H1 (cell line): ENCODE measurements around the gene XYLB. TPM values are rescaled to one million over a fixed set of nuclear protein-coding genes. Genes with fewer than 3 reads are reported as not detected.

Experiments used
- CTCF ChIA-PET: fragments of 300-600 bp; sonication (Branson Sonifier 250); formaldehyde crosslinking; loops from one replicate; lab custom pipeline; 2021; ENCODE audit not compliant: partially characterized antibody; lab: Charles Lee
- POLR2A ChIA-PET: fragments of 300-600 bp; sonication (Branson Sonifier 250); formaldehyde crosslinking; loops from one replicate; lab custom pipeline; 2021; ENCODE audit warnings: inconsistent platforms; ENCODE audit not compliant: partially characterized antibody; lab: Charles Lee
- DNase-seq, 2 experiments: peaks; one replicate each; pipeline versions ENCODE4 v3.0.0 to v3.0.0-alpha.2; 2010 to 2022; ENCODE audit warnings: low spot score in 2 of 2, low read depth in 1 of 2, mixed read lengths in 1 of 2
- FAIRE-seq: peaks from 2 replicates; lab custom pipeline; 2011; peaks lifted over from hg19 to GRCh38; lab: Jason Lieb, UNC
- H2AFZ ChIP-seq: 2 replicates; pipeline ENCODE4 v1.8.1; 2012; ENCODE audit warnings: low read length, inconsistent platforms
- H2AK5ac ChIP-seq: 2 replicates; pipeline ENCODE4 v1.6.1; 2013; ENCODE audit warnings: low read depth, low read length
- H2BK120ac ChIP-seq: replicated peaks from 2 replicates; pipeline ENCODE3; 2013; ENCODE audit warnings: low read depth, low read length, inconsistent platforms
- H2BK12ac ChIP-seq: 2 replicates; pipeline ENCODE4 v1.6.1; 2013; ENCODE audit warnings: low read depth, low read length
- H2BK15ac ChIP-seq: 2 replicates; pipeline ENCODE4 v1.6.1; 2013; ENCODE audit warnings: low read length
- H2BK20ac ChIP-seq: 2 replicates; pipeline ENCODE4 v1.6.1; 2013; ENCODE audit warnings: low read length
- H2BK5ac ChIP-seq: 2 replicates; pipeline ENCODE4 v1.6.1; 2013; ENCODE audit warnings: low read depth, low read length
- H3K14ac ChIP-seq: 2 replicates; pipeline ENCODE4 v1.6.1; 2013; ENCODE audit warnings: inconsistent platforms; ENCODE audit not compliant: insufficient read length
- H3K18ac ChIP-seq: 2 replicates; pipeline ENCODE4 v1.6.1; 2013; ENCODE audit warnings: low read length; ENCODE audit errors: extremely low read depth
- H3K23ac ChIP-seq: 2 replicates; pipeline ENCODE4 v1.6.1; 2013; ENCODE audit warnings: inconsistent platforms; ENCODE audit not compliant: insufficient read length
- H3K23me2 ChIP-seq: 2 replicates; pipeline ENCODE4 v1.6.1; 2013; ENCODE audit warnings: low read depth, low read length
- H3K27ac ChIP-seq: 2 replicates; pipeline ENCODE4 v1.6.1; 2011; ENCODE audit warnings: low read depth, low read length, inconsistent platforms
- H3K27me3 ChIP-seq, 4 experiments: replicated peaks in 1 of 4; 1 replicate in 1 of 4; 2 replicates in 3 of 4; pipeline versions ENCODE4 v1.6.1 to v1.8.1; 2011 to 2013; ENCODE audit warnings: low read length in 3 of 4, mild to moderate bottlenecking in 3 of 4, inconsistent platforms in 2 of 4, mixed read lengths in 2 of 4, moderate library complexity in 1 of 4; ENCODE audit not compliant: control insufficient read depth in 3 of 4, insufficient read depth in 3 of 4; ENCODE audit errors: extremely low read depth in 1 of 4
- H3K36me3 ChIP-seq, 4 experiments: 2 replicates each; pipeline versions ENCODE4 v1.6.1 to v1.8.1; 2011 to 2013; ENCODE audit warnings: mild to moderate bottlenecking in 4 of 4, low read length in 3 of 4, moderate library complexity in 2 of 4, control low read depth in 1 of 4, inconsistent platforms in 1 of 4; ENCODE audit not compliant: insufficient read depth in 4 of 4, control insufficient read depth in 2 of 4
- H3K4ac ChIP-seq: replicated peaks from 2 replicates; pipeline ENCODE3; 2013; ENCODE audit warnings: low read length, low read depth, mixed read lengths, inconsistent platforms; ENCODE audit not compliant: insufficient read length
- H3K4me1 ChIP-seq, 4 experiments: replicated peaks in 1 of 4; 1 replicate in 1 of 4; 2 replicates in 3 of 4; pipeline versions ENCODE4 v1.6.1 to v1.8.1; 2011 to 2013; ENCODE audit warnings: low read length in 3 of 4, inconsistent platforms in 2 of 4, mixed read lengths in 1 of 4; ENCODE audit not compliant: insufficient read depth in 4 of 4, control insufficient read depth in 3 of 4
- H3K4me2 ChIP-seq, 2 experiments: 2 replicates each; pipeline versions ENCODE4 v1.6.1 to v1.8.1; 2011 to 2013; ENCODE audit warnings: low read depth in 2 of 2, low read length in 2 of 2, control low read depth in 1 of 2, inconsistent platforms in 1 of 2, mild to moderate bottlenecking in 1 of 2; ENCODE audit not compliant: insufficient read depth in 1 of 2
- H3K4me3 ChIP-seq, 4 experiments: fragments of 200-600, 300-600 bp in 1 of 4; sonication (generic), shearing (Covaris generic), sonication (Bioruptor Twin) in 1 of 4; 2 replicates each; pipeline versions ENCODE4 v1.5.1 to v1.8.1; 2011 to 2016; ENCODE audit warnings: low read length in 4 of 4, low read depth in 3 of 4, control low read depth in 2 of 4, inconsistent platforms in 2 of 4, mild to moderate bottlenecking in 2 of 4, mixed read lengths in 1 of 4, moderate library complexity in 1 of 4; ENCODE audit not compliant: insufficient read depth in 2 of 4; ENCODE audit errors: extremely low read depth in 1 of 4
- H3K56ac ChIP-seq: replicated peaks from 2 replicates; pipeline ENCODE3; 2013; ENCODE audit warnings: low read depth, mild to moderate bottlenecking, mixed read lengths, low read length, inconsistent platforms; ENCODE audit not compliant: insufficient read length
- H3K79me1 ChIP-seq: 2 replicates; pipeline ENCODE4 v1.6.1; 2013; ENCODE audit warnings: low read depth, low read length, control low read depth
- H3K79me2 ChIP-seq, 2 experiments: 2 replicates each; pipeline versions ENCODE4 v1.6.1 to v1.8.1; 2012 to 2013; ENCODE audit warnings: low read length in 2 of 2, mild to moderate bottlenecking in 2 of 2, inconsistent platforms in 1 of 2; ENCODE audit not compliant: insufficient read depth in 2 of 2, control insufficient read depth in 1 of 2
- H3K9ac ChIP-seq, 4 experiments: replicated peaks in 1 of 4; 1 replicate in 1 of 4; 2 replicates in 3 of 4; pipeline versions ENCODE4 v1.6.1 to v1.8.1; 2011 to 2013; ENCODE audit warnings: low read depth in 3 of 4, low read length in 3 of 4, control low read depth in 2 of 4, mild to moderate bottlenecking in 2 of 4, moderate library complexity in 2 of 4, inconsistent platforms in 1 of 4; ENCODE audit errors: extremely low read depth in 1 of 4
- H3K9me3 ChIP-seq, 2 experiments: 2 replicates each; pipeline versions ENCODE4 v1.6.1 to v1.8.1; 2012 to 2013; ENCODE audit warnings: mild to moderate bottlenecking in 2 of 2, moderate library complexity in 2 of 2, control low read depth in 1 of 2, inconsistent platforms in 1 of 2, low read depth in 1 of 2, low read length in 1 of 2, mixed read lengths in 1 of 2; ENCODE audit not compliant: insufficient read depth in 2 of 2
- H4K20me1 ChIP-seq, 2 experiments: replicated peaks in 1 of 2; 2 replicates each; pipeline versions ENCODE3 to v1.8.1; 2011 to 2013; ENCODE audit warnings: inconsistent platforms in 2 of 2, low read length in 2 of 2, mild to moderate bottlenecking in 1 of 2; ENCODE audit not compliant: insufficient read depth in 2 of 2, control insufficient read depth in 1 of 2
- H4K5ac ChIP-seq: 2 replicates; pipeline ENCODE4 v1.6.1; 2013; ENCODE audit warnings: low read length, low read depth, mixed read lengths, inconsistent platforms; ENCODE audit not compliant: insufficient read length
- H4K8ac ChIP-seq: 2 replicates; pipeline ENCODE4 v1.8.0; 2013; ENCODE audit warnings: mild to moderate bottlenecking, moderate library complexity, low read length, inconsistent platforms; ENCODE audit not compliant: insufficient read depth; ENCODE audit errors: extremely low read depth
- H4K91ac ChIP-seq: replicated peaks from 2 replicates; pipeline ENCODE3; 2013; ENCODE audit warnings: low read length, mixed read lengths, inconsistent platforms; ENCODE audit not compliant: insufficient read length
- EP300 ChIP-seq, 2 experiments: IDR thresholded peaks; 1 replicate in 1 of 2; 2 replicates in 1 of 2; pipeline ENCODE4 v1.6.1; 2011 to 2012; ENCODE audit warnings: low read depth in 2 of 2, low read length in 2 of 2, mild to moderate bottlenecking in 2 of 2, borderline replicate concordance in 1 of 2, inconsistent platforms in 1 of 2, moderate library complexity in 1 of 2
- EZH2 ChIP-seq: fragments of 200-600 bp; sonication (generic); IDR thresholded peaks from 2 replicates; pipeline ENCODE4 v1.7.1; 2012; ENCODE audit warnings: low read depth, mild to moderate bottlenecking, moderate library complexity, low read length, inconsistent platforms; ENCODE audit not compliant: severe bottlenecking
- HDAC2 ChIP-seq, 2 experiments: fragments of 300-600 bp in 1 of 2; sonication (generic) in 1 of 2; IDR thresholded peaks; 2 replicates each; pipeline ENCODE4 v1.6.1; 2011 to 2012; ENCODE audit warnings: low read depth in 2 of 2, low read length in 2 of 2, mild to moderate bottlenecking in 2 of 2, moderate library complexity in 2 of 2, borderline replicate concordance in 1 of 2, inconsistent platforms in 1 of 2
- JUN ChIP-seq: IDR thresholded peaks from 2 replicates; pipeline ENCODE4 v1.6.1; 2011; ENCODE audit warnings: low read depth, mild to moderate bottlenecking, improper control_type of control experiment, low read length
- PHF8 ChIP-seq: fragments of 200-600 bp; sonication (generic); conservative IDR thresholded peaks from 2 replicates; pipeline ENCODE4 v1.7.1; 2012; ENCODE audit warnings: low read depth, mild to moderate bottlenecking, inconsistent platforms, low read length, moderate library complexity
- RAD21 ChIP-seq, 2 experiments: IDR thresholded peaks in 1 of 2; conservative IDR thresholded peaks in 1 of 2; 2 replicates each; pipeline ENCODE4 v1.6.1; 2011; ENCODE audit warnings: low read depth in 2 of 2, low read length in 2 of 2, improper control_type of control experiment in 1 of 2, inconsistent platforms in 1 of 2, mild to moderate bottlenecking in 1 of 2, moderate library complexity in 1 of 2
- SIN3A ChIP-seq, 2 experiments: IDR thresholded peaks in 1 of 2; conservative IDR thresholded peaks in 1 of 2; 2 replicates each; pipeline ENCODE4 v1.6.1; 2011 to 2012; ENCODE audit warnings: low read length in 2 of 2, improper control_type of control experiment in 1 of 2, low read depth in 1 of 2, mild to moderate bottlenecking in 1 of 2
- TCF12 ChIP-seq: IDR thresholded peaks from 2 replicates; pipeline ENCODE4 v1.6.1; 2011; ENCODE audit warnings: low read depth, mild to moderate bottlenecking, low read length
- YY1 ChIP-seq: IDR thresholded peaks from 2 replicates; pipeline ENCODE4 v1.6.1; 2011; ENCODE audit warnings: low read depth, mild to moderate bottlenecking, low read length
- WGBS, 2 experiments: shearing (Covaris generic) in 1 of 2; methylation state at CpG; one replicate each; pipeline versions ENCODE4 v1.1.6 to v1.1.7; 2013 to 2015; ENCODE audit warnings: low lambda C conversion rate in 2 of 2, mixed read lengths in 2 of 2, inconsistent platforms in 1 of 2, low coverage in 1 of 2, missing lambda C conversion rate in 1 of 2; ENCODE audit not compliant: insufficient replicate concordance in 2 of 2, insufficient coverage in 1 of 2, insufficient read length in 1 of 2; ENCODE audit errors: extremely low coverage in 1 of 2, missing lambda C conversion rate in 1 of 2; 5-methylcytosine and 5-hydroxymethylcytosine counted together
- polyA plus RNA-seq, 7 experiments: library from polyadenylated mRNA; depleted of rRNA in 3 of 7; stranded (reverse) in 5 of 7; unstranded in 2 of 7; fragments of >200 nt in 5 of 7; fragments of 200-250 nt in 2 of 7; gene quantifications; 1 replicate in 5 of 7; 2 replicates in 1 of 7; 4 replicates in 1 of 7; pipeline versions ENCODE4 v1.2.1 to v1.2.3, GENCODE V29; 2011 to 2013; ENCODE audit warnings: missing spikeins in 2 of 7, mixed read lengths in 2 of 7
- total RNA-seq: library from RNA; stranded (reverse); fragmentation: NEBNext Ultra II Directional; extraction: Animal tissue kit (Norgen Biotek cat#: 25700); gene quantifications from 2 replicates; pipeline ENCODE4 v1.2.1, GENCODE V29; 2021
- TF ChIP-seq, protein P1 (sequence below), 3 experiments: IDR thresholded peaks; 1 replicate in 2 of 3; 2 replicates in 1 of 3; pipeline versions ENCODE4 v1.5.1 to v1.6.1; 2011; ENCODE audit warnings: low read length in 3 of 3, mild to moderate bottlenecking in 3 of 3, inconsistent platforms in 2 of 3, low read depth in 1 of 3, moderate library complexity in 1 of 3; ENCODE audit not compliant: insufficient read depth in 1 of 3; ENCODE audit errors: control extremely low read depth in 1 of 3

XYLB gene
- total and polyA plus RNA-seq, 2 of the 8 experiments (the other 6 are each of a cell fraction or from before 2014, with no cell fraction given), result 1.7 to 5.5 TPM

DNA sequence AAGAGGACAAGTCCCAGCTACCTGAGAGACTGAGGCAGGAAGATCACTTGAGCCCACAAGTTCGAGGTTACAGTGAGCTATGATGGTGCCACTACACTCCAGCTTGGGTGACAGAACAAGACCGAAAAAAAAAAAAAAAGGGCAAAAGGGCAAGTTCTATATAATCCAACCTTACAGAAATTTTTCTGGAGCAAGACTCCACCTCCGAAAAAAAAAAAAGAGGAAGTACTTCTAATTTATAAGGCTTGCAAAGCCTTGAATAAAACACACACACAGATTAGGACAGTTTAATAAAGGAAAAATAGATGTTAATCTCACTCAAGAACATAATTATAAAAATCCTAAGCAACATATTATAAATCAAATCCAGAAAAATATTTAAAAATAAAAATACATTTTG lies 14.4 kb upstream of the XYLB start:
- Histone ChIP-seq H2AK5ac (no peak overlapping the region), H4K5ac (no peak overlapping the region), H3K4me3 (no peak overlapping the region), H3K79me2 (no peaks in the 10 kb centered on the region), H2AFZ (no peak overlapping the region), H3K9ac (no peak overlapping the region), H3K4me2 (no peak overlapping the region), H2BK12ac (no peak overlapping the region), H3K9me3 (no peaks in the 10 kb centered on the region; a peak in 1 of 4 replicates), H4K8ac (no peak overlapping the region), H2BK5ac (no peak overlapping the region), H2BK120ac (no peak overlapping the region), H3K18ac (no peak overlapping the region), H3K4ac (no peak overlapping the region), H3K23me2 (no peaks in the 10 kb centered on the region), H4K20me1 (no peaks in the 10 kb centered on the region), H4K91ac (no peak overlapping the region), H3K79me1 (no peaks in the 10 kb centered on the region), H3K36me3 (no peaks in the 10 kb centered on the region), H3K56ac (no peak overlapping the region), H3K4me1 (no peaks in the 10 kb centered on the region), H3K27me3 (no peaks in the 10 kb centered on the region; a peak in 2 of 7 replicates), H3K23ac (no peak overlapping the region), H3K14ac (no peak overlapping the region), H3K27ac (no peak overlapping the region), H2BK15ac (no peak overlapping the region), H2BK20ac (no peak overlapping the region)
- DNase-seq, result no peak
- 86% methylated on average over 1 of the region's 3 CpGs; no CpG with 5 or more reads in 1 of the 2 experiments for WGBS, 2 experiments
- POLR2A ChIA-PET, result no interaction called here
- FAIRE-seq, result no peak
- CTCF ChIA-PET, result interaction anchor here (0.7 to 0.8 kb wide), 3 partner anchors 10 to 13 kb away, joined by 3 read pairs; no protein-coding TSS in a partner anchor
- TF ChIP-seq, protein P1, sequence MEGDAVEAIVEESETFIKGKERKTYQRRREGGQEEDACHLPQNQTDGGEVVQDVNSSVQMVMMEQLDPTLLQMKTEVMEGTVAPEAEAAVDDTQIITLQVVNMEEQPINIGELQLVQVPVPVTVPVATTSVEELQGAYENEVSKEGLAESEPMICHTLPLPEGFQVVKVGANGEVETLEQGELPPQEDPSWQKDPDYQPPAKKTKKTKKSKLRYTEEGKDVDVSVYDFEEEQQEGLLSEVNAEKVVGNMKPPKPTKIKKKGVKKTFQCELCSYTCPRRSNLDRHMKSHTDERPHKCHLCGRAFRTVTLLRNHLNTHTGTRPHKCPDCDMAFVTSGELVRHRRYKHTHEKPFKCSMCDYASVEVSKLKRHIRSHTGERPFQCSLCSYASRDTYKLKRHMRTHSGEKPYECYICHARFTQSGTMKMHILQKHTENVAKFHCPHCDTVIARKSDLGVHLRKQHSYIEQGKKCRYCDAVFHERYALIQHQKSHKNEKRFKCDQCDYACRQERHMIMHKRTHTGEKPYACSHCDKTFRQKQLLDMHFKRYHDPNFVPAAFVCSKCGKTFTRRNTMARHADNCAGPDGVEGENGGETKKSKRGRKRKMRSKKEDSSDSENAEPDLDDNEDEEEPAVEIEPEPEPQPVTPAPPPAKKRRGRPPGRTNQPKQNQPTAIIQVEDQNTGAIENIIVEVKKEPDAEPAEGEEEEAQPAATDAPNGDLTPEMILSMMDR (IDR thresholded peaks at IDR 0.05; ENCODE audit: control extremely low read depth in 1 of 3, insufficient read depth in 1 of 3, low read depth in 1 of 3, low read length in 3 of 3), result no peak
- TF ChIP-seq JUN (no peak), YY1 (no peak), HDAC2 (IDR thresholded peaks at IDR 0.05; ENCODE audit: borderline replicate concordance in 1 of 2, low read depth in 2 of 2, low read length in 2 of 2) (no peak), SIN3A (conservative IDR thresholded peaks at IDR 0.05 in 1 of 2, IDR thresholded peaks at IDR 0.05 in 1 of 2; ENCODE audit: low read depth in 1 of 2, low read length in 2 of 2) (no peak), TCF12 (no peak), PHF8 (no peak), RAD21 (IDR thresholded peaks at IDR 0.05 in 1 of 2, conservative IDR thresholded peaks at IDR 0.05 in 1 of 2; ENCODE audit: low read depth in 2 of 2, low read length in 2 of 2) (no peak), EP300 (IDR thresholded peaks at IDR 0.05; ENCODE audit: borderline replicate concordance in 1 of 2, low read depth in 2 of 2, low read length in 2 of 2) (no peak), EZH2 (no peak)
